Esophagus muscularis mucosa (tissue), 4 donors: Measurements from ENCODE around the gene SAMD14. TPM values are rescaled to one million over a fixed set of nuclear protein-coding genes. Genes with fewer than 3 reads are reported as not detected.

ENCODE experiments used
- DNase-seq: peaks from one replicate; pipeline ENCODE4 v3.0.0-alpha.2; 2017; ENCODE audit errors: extremely low spot score
- H3K27ac ChIP-seq, 4 donors: fragments of 200-600 bp; sonication (generic); replicated peaks in 1 of 4; 1 replicate in 3 of 4; 2 replicates in 1 of 4; pipeline ENCODE4 v1.5.1; 2016 to 2019; ENCODE audit warnings: mild to moderate bottlenecking in 1 of 4
- H3K27me3 ChIP-seq, 4 donors: fragments of 200-600 bp; sonication (generic); one replicate each; pipeline versions ENCODE4 v1.5.1 to v1.6.0; 2016 to 2019
- H3K36me3 ChIP-seq, 4 donors: fragments of 200-600 bp; sonication (generic); one replicate each; pipeline ENCODE4 v1.5.1; 2016 to 2019
- H3K4me1 ChIP-seq, 4 donors: fragments of 200-600 bp; sonication (generic); one replicate each; pipeline ENCODE4 v1.5.1; 2016 to 2019
- H3K4me3 ChIP-seq, 4 donors: fragments of 200-600 bp; sonication (generic); 1 replicate in 2 of 4; 2 replicates in 2 of 4; pipeline ENCODE4 v1.5.1; 2016 to 2019; ENCODE audit warnings: mild to moderate bottlenecking in 4 of 4, moderate library complexity in 1 of 4
- H3K9me3 ChIP-seq, 4 donors: fragments of 200-600 bp; sonication (generic); 1 replicate in 3 of 4; 2 replicates in 1 of 4; pipeline ENCODE4 v1.5.1; 2016 to 2019
- EP300 ChIP-seq: sonication (generic); formaldehyde crosslinking; IDR thresholded peaks from one replicate; pipeline ENCODE4 v1.6.1; 2017; ENCODE audit warnings: antibody characterized with exemption
- POLR2A ChIP-seq: fragments of 450-650 bp; IDR thresholded peaks from one replicate; pipeline ENCODE4 v1.6.1; 2017; ENCODE audit warnings: antibody characterized with exemption, moderate library complexity, mild to moderate bottlenecking, low read depth
- POLR2AphosphoS5 ChIP-seq, 2 donors: sonication (generic); formaldehyde crosslinking; IDR thresholded peaks; one replicate each; pipeline ENCODE4 v1.6.1; 2017; ENCODE audit warnings: antibody characterized with exemption in 2 of 2
- WGBS: methylation state at CpG from one replicate; pipeline ENCODE4 v1.1.5; 2018; 5-methylcytosine and 5-hydroxymethylcytosine counted together
- intact Hi-C: fragments of 100-400 bp; cut with DNase I; formaldehyde crosslinking; loops from one replicate; pipeline ENCODE4 v1.15.1; 2023
- total RNA-seq, 4 donors: library from RNA; depleted of rRNA; stranded (reverse); fragments of >200 nt; gene quantifications; one replicate each; pipeline versions ENCODE4 v1.1.0 to v1.2.1, GENCODE V29; 2016
- TF ChIP-seq, protein P1 (sequence below), 3 experiments: fragments of 200-600 bp in 2 of 3; fragments of 450-650 bp in 1 of 3; sonication (generic) in 2 of 3; IDR thresholded peaks; one replicate each; pipeline ENCODE4 v1.5.1; 2017 to 2019; ENCODE audit warnings: antibody characterized with exemption in 3 of 3, mild to moderate bottlenecking in 2 of 3, moderate library complexity in 1 of 3

Gene SAMD14
- total RNA-seq, 4 donors from 2014 or later: 0.98 to 1.8 (median 1.5) TPM

DNA sequence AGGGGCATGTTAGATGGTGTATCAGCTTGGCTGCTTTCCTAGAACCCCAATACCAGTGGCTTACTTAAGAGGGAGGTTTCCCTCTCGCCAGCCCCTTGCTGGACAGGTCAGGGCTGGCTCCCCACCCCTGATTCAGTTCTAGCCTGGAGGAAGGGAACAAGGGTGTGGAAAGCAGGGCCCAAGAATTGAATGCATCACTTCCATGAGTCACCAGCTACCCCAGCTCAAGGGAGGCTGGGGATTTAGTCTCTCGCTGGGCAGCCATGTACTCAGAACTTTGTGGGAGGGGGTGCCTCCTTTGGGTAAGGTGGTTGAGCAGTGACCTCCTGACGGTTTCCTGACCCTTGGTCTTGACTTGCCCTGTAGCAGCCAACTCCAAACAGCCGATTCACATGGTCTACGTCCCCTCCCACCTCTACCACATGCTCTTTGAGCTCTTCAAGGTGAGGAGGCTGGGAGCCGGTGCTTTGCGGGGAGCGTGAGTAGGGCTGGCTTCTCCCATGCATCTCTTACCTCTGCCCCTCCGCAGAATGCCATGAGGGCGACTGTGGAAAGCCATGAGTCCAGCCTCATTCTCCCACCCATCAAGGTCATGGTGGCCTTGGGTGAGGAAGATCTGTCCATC is 22.1 kb downstream of the SAMD14 start:
- Histone ChIP-seq H3K36me3 (peaks cover 39 to 75% (median 65%) of the 10 kb centered on the region in 4 donors), H3K27me3 (no peaks in the 10 kb centered on the region), H3K9me3 (no peaks in the 10 kb centered on the region), H3K4me1 (peaks cover 22 to 42% (median 28%) of the 10 kb centered on the region in 4 donors), H3K4me3 (no peak overlapping the region), H3K27ac (no peak overlapping the region)
- 93% methylated on average over 10 of the region's 10 CpGs for WGBS
- intact Hi-C loops: no loop called here
- TF ChIP-seq, protein P1, sequence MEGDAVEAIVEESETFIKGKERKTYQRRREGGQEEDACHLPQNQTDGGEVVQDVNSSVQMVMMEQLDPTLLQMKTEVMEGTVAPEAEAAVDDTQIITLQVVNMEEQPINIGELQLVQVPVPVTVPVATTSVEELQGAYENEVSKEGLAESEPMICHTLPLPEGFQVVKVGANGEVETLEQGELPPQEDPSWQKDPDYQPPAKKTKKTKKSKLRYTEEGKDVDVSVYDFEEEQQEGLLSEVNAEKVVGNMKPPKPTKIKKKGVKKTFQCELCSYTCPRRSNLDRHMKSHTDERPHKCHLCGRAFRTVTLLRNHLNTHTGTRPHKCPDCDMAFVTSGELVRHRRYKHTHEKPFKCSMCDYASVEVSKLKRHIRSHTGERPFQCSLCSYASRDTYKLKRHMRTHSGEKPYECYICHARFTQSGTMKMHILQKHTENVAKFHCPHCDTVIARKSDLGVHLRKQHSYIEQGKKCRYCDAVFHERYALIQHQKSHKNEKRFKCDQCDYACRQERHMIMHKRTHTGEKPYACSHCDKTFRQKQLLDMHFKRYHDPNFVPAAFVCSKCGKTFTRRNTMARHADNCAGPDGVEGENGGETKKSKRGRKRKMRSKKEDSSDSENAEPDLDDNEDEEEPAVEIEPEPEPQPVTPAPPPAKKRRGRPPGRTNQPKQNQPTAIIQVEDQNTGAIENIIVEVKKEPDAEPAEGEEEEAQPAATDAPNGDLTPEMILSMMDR (IDR thresholded peaks at IDR 0.05): no peak
- TF ChIP-seq POLR2A: no peak
- TF ChIP-seq POLR2AphosphoS5 (IDR thresholded peaks at IDR 0.05): no peak
- no peak for TF ChIP-seq EP300
- DNase-seq: no peak

GRCh38 chr17:50106393-50107131 is 23.4 kb downstream of the SAMD14 start:
- H3K4me3 ChIP-seq: no peak overlapping the region
- peaks cover 22 to 42% (median 28%) of the 10 kb centered on the region in 4 donors for H3K4me1 ChIP-seq
- H3K27me3 ChIP-seq: no peaks in the 10 kb centered on the region
- no peaks in the 10 kb centered on the region for H3K9me3 ChIP-seq
- TF ChIP-seq POLR2AphosphoS5 (IDR thresholded peaks at IDR 0.05) (no peak), POLR2A (no peak), EP300 (no peak)
- TF ChIP-seq, protein P1 (IDR thresholded peaks at IDR 0.05): no peak
- H3K27ac ChIP-seq: no peak overlapping the region
- intact Hi-C loops: no loop called here
- DNase-seq: no peak
- peaks cover 39 to 75% (median 65%) of the 10 kb centered on the region in 4 donors for H3K36me3 ChIP-seq
- 63% methylated on average over 5 of the region's 13 CpGs for WGBS

DNA sequence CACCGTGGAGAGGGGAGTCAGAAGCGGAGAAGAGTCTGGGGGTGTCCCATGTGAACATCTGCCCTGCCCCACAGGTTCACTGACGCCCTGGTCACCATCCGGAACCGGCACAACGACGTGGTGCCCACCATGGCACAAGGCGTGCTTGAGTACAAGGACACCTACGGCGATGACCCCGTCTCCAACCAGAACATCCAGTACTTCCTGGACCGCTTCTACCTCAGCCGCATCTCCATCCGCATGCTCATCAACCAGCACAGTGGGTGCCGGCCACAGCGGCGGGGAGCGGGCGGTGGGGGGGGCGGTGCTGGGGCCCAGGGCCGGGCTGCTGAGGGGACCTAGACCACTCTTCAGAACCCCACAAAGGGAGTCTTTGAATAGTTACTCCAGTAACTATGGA is 24.1 kb downstream of the SAMD14 start:
- intact Hi-C loops: no loop called here
- Histone ChIP-seq H3K36me3 (peaks cover 39 to 80% (median 69%) of the 10 kb centered on the region in 4 donors), H3K4me3 (no peak overlapping the region), H3K27me3 (no peaks in the 10 kb centered on the region), H3K27ac (no peak overlapping the region), H3K9me3 (no peaks in the 10 kb centered on the region), H3K4me1 (peaks cover 24 to 39% (median 29%) of the 10 kb centered on the region in 4 donors)
- 88% methylated on average over 21 of the region's 21 CpGs for WGBS
- DNase-seq: no peak
- no peak for TF ChIP-seq POLR2A
- no peak for TF ChIP-seq POLR2AphosphoS5 (IDR thresholded peaks at IDR 0.05)
- TF ChIP-seq, protein P1 (IDR thresholded peaks at IDR 0.05): no peak
- no peak for TF ChIP-seq EP300

- intact Hi-C loops: no loop called here
- Histone ChIP-seq H3K36me3 (peaks cover 27 to 77% (median 65%) of the 10 kb centered on the region in 4 donors), H3K27ac (peak overlapping the region in 1 of 4 donors; percentile 79), H3K4me1 (peaks cover 43 to 51% (median 48%) of the 10 kb centered on the region in 4 donors), H3K9me3 (no peaks in the 10 kb centered on the region), H3K4me3 (no peak overlapping the region), H3K27me3 (no peaks in the 10 kb centered on the region)
- TF ChIP-seq POLR2A (no peak), POLR2AphosphoS5 (IDR thresholded peaks at IDR 0.05) (no peak), EP300 (no peak)
- TF ChIP-seq, protein P1 (IDR thresholded peaks at IDR 0.05): no peak
- DNase-seq: no peak
- 86% methylated on average over 5 of the region's 5 CpGs for WGBS
Measured at GRCh38 chr17:50103941-50104340, 26.0 kb downstream of the SAMD14 start.
